GM19239 (cell line): ENCODE data around the gene BRD1.

Source experiments
- DNase-seq: peaks from one replicate; pipeline ENCODE4 v3.0.0; 2011; ENCODE audit warnings: low spot score; ENCODE audit not compliant: insufficient read length
- FAIRE-seq: peaks from 2 replicates; lab custom pipeline; 2011; peaks lifted over from hg19 to GRCh38; lab: Jason Lieb, UNC

BRD1 gene

DNA sequence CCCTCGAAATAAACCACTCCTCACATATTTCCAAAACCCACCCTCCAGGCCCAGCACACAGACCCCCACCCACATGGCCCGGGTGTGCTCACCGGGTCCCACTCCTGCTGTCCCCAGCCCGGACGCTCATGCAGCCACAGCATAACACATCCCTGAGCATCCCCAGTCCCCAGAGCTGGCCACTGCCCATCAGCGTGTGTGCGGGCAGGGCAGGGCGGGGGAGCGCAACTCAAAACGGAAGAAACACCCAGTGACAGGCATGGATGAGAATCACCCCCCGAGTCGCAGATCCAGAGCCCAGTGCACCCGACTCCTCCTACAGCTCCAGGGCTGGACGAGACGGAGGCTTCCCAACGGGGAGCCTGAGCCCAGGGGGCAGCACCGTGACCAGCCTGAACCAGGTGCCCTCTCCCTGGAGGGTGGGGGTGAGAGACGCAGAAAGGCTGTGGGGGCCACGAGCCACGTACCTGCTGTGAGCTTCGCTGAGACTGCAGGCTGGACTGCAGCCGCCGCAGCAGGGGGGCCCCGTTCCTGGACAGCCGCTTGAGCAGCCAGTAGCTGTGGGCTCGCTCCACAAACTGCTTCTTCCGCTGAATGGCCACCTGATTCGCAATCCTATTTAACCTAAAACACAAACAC, 23.8 kb downstream of the BRD1 start:
- FAIRE-seq (no peak), DNase-seq (no peak)

DNA sequence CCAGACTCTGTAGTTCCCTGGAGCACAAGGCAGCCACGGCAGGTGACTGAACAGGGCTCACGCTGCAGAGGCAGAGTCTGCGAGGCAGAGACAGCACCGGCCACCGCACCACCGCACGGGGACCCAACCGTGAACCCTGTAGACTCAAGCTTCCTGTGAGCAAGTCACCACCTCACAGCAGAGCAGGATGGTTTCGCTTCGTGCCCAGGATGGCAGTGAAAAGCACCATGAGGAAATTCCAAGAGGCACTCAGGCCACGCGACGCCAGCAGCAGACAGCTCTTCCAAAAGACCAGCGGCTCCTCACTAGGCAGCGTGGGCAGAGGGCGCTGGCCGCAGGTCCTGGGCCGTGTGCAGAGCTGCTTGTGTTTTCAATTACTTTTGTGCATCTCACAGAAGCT, 24.5 kb downstream of the BRD1 start:
- DNase-seq (no peak), FAIRE-seq (no peak)

DNA sequence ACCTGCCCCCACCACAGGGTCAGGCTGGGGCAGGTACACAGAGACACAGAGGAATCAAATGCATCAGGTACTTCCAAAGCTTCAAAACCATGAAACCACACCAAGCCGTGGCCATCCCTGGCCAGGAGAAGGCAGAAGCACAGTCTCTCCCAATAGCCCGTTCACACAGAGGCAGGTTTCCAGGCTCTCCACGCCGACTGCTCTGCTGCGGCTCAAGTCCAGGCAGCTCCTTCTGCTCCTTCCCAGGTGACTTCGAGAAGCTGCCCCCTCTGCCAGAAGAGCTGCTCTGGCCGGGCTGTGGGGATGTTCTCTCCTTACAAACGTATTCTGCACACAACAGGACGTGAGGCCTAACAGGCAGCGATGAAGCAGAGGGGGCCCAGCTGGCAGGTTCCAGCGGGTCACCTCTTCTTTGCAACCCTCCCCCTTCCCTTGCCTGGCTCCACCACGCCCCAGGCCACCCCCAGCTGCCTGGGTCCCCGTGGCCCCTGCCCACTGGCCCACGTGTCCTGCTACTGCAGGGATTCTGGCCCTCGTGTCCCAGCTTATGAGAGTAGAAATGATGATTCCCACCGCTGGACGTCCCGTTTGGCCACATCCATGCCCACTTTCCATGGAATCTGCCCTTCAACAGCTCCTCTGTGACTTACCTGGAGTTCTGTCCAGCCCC, 26.1 kb downstream of the BRD1 start:
- no peak for FAIRE-seq
- DNase-seq = no peak

DNA sequence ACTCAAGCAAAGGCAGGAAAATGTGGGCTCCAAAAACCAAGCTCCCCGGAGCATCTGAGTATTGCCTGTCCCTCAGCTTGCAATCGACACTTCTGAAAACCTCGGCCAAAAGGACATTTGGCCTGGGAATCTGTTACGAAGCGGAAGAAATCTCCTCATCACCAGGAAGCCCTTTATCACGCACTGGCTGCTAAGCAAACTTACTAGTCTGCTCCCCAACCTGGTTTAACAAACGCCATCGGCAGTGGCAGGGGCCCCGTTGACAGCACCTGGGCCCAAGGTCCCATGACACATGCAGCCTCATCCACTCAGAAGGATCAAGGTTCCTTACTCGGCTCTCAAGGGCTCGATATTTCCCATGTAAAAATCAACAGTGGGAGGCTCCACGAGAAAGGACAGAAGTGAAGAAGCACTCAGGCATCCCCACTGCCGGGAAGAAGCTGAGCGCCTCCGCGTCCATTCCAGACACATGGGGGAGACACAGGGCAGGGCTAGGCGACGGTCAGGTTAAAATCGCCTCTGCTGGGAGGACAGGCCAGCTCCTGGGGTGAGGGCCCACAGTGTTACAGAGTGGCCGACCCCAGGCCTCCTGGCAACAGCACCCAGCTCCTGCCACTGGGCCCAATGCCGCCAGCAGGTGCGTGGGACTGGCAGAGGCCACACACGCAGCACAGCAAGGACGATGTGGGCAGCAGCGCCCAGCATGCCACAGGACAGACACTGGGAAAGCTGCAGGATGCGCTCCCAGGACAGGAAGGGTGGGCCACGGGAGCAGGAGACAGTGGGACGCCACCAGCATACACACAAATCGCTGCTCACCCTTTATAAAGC, 27.1 kb downstream of the BRD1 start:
- DNase-seq (no peak), FAIRE-seq (no peak)

DNA sequence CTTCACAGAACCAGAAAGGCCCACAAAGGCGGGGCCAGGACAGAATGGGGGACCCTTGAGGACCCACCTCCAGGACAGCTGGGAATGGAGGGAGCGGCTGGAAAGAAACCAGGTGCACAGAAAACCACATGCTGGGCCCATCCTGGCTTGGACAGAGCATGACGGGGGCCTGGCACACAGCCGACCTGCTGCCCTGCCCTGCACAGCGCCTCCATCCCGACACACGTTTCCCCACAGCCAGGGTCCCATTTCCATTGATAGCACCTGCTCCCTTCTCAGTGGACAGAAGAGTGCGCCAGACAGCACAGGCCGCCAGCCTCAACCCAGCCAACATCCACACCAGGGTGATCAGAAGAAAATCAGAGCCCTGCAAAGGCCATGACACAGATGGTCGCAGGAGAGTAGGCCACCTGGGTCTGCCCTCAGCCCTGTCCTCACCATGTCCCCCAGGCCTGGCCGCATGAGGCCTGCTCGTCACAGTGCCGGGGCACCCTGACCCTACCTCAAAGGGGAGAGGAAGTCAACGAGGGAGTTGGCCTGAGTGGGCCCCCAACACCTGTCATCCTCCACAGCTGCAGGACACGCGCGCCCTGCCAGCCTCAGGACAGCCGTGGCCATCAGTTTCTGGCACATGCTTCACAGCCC, 28.1 kb downstream of the BRD1 start:
- FAIRE-seq (no peak), DNase-seq (no peak)

DNA sequence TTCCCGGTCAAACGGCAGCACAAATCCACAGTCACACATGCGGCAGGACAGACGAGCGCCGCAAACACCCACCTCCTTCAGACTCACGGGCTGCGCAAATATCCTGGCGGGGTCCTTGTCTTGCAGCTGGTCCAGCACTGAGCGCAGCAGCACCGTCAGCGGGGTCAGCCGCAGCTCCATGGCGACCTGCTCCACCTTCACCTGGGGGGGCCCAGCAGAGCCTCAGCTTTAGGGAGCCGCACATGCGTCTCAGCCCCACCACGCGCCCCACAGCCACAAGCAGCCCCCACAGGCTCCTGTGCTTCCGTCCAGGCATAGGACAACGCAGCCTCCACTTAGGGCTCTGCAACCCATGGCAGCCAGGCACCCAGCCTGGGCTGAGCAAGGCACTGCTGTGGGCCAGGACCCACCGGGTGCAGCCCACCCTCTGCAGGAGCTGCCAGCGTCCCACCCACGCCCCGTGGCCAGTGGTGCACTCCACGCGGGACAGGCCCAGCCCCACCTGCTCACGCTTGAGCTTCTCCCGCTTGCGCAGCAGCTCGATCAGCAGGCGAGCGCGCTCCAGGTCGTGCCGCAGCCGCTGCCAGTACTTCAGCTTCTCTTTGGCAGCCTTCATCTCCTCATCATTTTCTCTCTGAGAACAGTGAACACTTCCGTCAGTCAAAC, 29.1 kb downstream of the BRD1 start:
- no peak for DNase-seq
- FAIRE-seq = no peak

DNA sequence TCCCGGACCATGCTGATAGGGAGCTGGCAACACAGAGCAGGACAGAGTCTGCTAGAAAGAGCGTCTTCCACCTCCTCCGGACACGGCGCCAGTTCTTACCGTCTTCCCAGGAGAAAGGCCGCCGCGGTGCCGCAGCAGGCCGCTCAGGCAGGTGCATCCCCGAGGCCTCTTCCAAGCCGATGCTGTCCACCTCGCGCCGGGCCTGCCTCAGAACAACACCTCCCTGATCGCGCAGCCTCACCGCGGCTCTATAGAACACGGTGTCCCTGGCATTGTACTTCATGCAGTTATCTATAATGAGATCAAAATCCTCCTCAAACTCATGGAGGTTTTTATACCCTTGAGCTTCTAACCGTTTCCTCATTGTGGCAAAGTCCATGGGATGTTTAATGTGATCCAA, 30.0 kb downstream of the BRD1 start:
- DNase-seq (no peak), FAIRE-seq (no peak)

DNA sequence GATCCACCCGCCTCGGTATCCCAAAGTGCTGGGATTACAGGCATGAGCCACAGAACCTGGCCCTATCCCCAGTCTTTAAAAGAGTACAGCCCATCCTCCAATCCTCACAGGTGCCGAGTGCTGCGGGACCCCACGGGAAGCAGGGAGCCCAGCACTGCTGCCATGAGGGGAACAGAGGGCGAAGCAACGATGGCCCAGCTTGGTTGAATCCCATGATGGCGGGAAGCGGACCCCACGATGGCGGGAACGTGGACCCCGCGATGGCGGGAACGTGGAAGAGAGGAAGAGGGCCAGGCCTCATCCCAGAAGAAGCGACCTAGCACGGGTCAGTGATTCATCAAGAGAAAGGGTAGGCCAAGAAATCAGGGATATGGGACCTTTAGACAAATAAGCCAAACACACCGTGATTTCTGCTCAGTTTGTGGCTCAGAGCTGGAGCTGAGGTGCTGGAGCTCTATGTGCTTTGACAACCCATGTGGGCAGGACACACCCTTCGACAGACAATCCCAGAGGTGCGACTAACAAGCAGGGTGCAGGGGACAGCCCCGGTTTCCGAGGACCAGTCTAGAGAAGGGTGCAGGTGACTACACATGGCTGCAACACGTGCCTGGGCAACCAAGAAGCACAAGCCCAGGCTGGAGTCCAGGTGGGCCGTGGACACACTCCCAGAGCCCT, 30.9 kb downstream of the BRD1 start:
- FAIRE-seq = no peak

DNA sequence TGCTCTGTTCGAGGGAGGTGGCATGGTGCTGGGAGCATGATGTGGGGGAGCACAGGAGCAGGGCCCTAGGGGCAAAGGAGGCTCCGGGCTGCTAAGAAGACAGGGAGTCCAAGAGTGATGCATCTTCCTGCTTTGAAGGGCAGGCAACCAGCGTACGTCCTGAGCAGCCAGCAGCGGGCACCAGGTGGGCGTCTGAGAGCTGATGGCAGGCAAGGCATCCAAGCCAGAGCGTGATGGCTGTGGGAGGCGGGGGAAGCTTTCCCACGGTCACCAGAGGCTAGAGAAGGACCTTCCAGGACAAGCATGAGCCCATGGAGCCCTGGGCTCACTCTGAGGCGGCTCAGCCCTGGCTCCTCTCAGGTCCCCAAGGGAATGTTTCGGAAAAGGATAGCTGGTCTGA, 32.2 kb downstream of the BRD1 start:
- DNase-seq (no peak), FAIRE-seq (no peak)

More for the DNA sequence above, 30.9 kb downstream of the BRD1 start:
- no peak for DNase-seq

DNA sequence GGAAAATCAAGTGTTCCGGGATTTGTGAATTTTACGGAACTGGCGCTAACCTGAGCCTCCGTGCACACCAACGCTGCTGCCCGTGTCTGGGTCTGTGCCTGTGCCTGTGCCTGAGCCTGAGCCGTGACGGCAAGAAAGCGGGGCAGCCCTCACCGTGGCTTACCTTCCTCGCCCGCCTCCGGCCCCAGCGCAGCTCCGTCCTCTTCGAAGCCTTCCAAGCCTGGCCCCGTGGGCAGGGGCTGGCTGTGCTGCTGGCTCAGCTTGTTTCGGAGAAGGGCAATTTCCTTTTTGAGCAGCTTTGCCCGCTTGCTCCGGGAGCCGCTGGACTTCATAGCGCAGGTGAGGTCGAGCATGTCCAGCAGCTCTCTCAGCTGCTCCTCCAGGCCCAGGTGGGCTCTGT, 33.8 kb downstream of the BRD1 start:
- FAIRE-seq (no peak), DNase-seq (no peak)

DNA sequence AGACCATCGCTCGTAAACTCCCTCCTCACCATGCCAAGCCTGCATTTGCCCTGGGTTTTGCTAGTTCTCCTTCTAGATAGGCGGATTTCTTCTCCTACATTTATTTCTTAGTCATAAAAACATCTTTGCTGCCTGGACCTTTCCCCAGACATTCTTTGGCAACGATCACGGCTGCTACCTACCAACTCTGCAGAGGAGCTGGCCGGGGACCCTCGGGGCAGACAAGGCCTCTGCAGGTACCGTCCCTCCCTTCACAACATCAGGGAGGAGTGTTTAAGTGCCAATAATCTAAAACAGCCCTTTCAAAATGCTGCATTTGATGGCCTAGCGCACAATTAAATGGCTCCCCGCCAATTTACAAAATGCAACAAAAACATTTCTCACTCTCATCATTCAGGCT, 34.4 kb downstream of the BRD1 start:
- no peak for DNase-seq
- no peak for FAIRE-seq

DNA sequence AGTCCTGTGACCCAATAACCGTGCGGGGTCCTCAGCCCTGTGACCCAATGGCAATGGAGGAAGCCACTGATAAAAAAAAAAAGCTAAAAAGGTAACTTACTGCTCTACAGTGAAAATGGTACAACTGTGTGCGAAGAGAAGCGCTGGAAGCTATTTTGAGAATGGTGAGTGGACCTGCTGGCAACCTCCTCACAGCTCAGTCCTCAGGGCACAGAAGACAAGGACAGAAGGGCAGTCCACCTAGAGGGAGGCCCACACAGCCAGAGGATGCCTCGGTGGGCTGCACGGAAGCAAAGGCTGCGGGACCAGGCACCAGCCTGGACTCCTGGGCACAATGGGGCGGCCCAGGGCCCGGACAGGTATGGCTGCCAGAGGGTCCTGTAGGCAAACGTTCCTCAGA, 35.6 kb downstream of the BRD1 start:
- FAIRE-seq (no peak), DNase-seq (no peak)

DNA sequence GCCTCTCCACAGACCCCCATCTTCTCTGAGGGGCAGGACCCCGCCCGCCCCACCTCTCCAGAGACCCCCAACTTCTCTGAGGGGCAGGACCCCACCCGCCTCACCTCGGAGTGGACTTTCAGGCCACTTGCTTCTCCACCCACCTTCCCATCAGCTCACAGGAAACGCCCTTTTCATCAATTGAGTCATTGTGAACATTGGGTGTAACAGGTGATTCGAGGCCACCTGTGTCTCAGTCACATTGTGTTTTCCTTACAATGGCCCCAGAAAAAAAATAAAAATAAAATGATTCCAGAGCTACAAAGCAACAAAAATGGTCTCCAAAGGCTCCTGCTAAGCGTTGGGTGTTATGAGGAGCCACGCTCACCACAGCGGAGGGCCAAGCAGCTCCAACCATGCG, 36.0 kb downstream of the BRD1 start:
- FAIRE-seq (no peak), DNase-seq (no peak)

DNA sequence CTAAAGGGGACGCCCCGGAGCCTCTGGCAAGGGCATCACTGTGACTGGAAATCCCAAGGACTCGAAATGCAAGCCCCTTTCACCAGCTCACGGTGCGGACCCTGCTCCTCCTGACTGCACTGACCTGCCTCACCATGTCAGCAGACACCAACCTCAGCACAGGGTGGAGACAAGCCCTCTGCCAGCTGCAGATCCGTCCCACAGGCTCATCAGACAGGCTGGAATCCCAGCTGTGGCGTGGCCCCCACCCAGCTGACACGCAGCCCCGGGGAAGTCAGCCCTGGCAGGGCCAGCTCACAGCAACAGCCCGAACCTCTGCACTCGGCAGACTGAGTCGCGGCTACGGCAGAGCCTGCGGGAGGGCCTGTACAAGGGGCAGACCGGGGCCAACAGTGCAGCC, 36.8 kb downstream of the BRD1 start:
- DNase-seq (no peak), FAIRE-seq (no peak)

DNA sequence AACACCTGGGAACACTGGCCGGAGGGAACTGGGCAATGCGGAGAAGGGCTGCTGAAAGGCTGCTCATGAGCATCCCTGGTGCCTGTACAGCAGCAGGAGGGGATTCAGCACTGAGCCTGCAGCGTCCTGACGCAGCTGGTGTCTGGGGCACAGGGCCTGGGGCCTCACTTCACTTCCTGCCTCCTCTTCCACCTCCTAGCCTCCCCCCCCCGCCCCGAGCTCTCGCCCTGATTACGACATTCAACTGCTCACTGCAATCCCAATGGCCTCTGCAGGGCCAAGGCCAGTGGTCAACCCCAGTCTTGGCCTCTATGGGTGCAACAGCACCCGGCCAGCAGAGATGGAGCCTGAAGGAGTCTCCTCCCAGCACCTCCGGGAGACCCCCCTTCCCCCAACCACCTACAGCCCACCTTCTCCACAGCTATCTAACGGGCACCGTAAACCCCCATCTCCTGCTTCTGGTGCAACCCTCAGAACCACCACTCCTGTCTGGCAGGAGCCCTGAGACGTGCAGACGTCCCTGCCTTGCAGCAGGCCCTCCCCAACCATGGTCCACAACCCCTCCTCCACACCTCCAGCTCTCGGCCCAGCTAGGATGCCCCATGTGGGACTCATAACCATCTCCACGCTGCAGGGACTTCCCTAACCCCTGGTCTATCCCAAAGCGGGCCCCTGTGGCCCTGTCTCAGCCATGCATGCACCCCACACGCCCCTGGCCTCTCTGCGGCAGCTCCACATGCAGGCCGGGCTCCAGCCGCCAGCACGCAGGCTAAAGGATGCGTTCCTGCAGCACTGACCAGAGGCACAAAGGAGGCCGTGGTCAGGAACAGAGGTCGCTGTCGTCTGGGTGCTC, 38.2 kb downstream of the BRD1 start:
- DNase-seq = no peak

DNA sequence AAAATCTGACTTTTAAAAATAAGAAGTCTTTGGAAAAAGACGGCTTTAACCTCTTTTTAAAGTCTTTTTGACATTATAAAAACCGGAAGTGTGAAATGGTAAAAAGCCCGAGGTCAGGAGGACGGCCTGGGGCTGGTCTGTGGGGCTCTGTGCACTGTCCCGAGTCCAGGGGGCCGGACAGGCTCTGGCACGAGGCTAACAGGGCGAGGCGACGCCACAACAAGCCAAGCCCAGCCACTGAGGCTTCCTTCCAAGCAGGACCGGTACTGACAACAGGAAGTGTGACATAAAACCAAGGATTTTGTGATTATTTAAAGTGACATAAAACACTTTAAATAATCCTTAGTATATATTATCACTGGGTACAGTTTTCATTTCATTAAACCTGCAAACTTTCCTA, 39.2 kb downstream of the BRD1 start:
- FAIRE-seq (no peak), DNase-seq (no peak)

More for the DNA sequence above, 38.2 kb downstream of the BRD1 start:
- no peak for FAIRE-seq

DNA sequence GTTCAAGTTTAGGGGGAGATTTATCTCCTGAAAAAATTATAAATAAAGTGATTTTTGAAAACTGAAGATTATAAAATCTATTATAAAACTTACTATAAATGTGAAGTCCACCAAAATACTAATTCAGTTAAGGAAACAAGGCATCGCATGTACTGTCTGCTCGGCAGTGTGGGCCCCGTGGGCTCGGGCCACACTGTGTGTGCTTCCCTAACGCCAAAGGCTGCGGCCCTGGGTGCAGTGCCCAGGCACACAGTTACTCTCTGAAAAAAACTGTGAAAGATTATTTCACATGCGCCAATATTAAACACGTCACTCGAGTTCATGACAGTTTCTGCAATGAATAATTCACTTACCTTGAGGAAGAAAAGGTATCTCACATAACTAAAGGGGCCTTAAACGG, 39.8 kb downstream of the BRD1 start:
- FAIRE-seq (no peak), DNase-seq (no peak)

DNA sequence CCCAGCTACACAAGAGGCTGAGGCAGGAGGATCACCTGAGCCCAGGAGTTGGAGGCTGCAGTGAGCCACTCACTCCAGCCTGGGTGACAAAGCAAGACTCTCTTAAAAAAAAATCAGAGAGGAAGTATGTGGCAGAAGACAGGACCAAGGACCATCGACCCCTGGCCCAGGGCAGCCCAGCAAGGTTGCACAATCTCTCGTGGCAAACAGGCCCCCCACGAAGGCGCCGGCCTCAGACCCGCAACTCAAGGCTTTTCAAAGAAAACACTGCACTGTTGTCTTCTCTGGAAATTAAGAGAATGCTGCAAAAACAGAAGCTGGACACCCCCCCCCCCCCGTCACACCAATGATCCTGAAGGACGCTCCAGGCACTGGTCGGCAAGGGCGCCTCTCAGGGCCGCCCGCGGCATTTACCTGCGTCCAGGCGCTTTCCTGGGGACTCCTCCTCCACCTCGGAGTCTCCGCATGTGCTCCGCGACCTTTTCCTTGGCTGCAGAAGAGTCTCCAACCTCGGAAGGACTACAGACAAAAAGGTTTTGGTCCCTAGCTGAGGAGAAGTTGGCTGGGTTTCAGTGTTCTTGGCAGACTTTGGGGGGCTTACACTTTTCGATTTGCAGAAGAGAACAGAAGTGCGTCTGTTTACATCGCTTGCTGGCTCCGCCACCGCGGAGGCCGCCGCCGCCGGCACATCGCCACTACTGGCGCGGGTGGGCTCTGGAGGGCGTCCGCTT, 40.5 kb downstream of the BRD1 start:
- FAIRE-seq = no peak
- DNase-seq = no peak
